ENCODE measurements around the gene HDAC4.

GRCh38 chr2:239370876-239371725 is 29.7 kb downstream of the HDAC4 start:
- TF ChIP-seq CTCF (IDR thresholded peaks at IDR 0.05) (no peak), EP300 (IDR thresholded peaks at IDR 0.05) (no peak), POLR2A (IDR thresholded peaks at IDR 0.05) (no peak)
